Testis (tissue), 2 donors: ENCODE results near the gene HLF.

ENCODE experiments used
- CTCF ChIP-seq, 3 experiments: fragments of 450-650 bp in 2 of 3; fragments of 200-600 bp in 1 of 3; sonication (generic) in 1 of 3; IDR thresholded peaks; one replicate each; pipeline ENCODE4 v1.5.1; 2016 to 2019; ENCODE audit warnings: antibody characterized with exemption in 3 of 3, mild to moderate bottlenecking in 2 of 3, moderate library complexity in 1 of 3
- POLR2A ChIP-seq: fragments of 450-650 bp; IDR thresholded peaks from one replicate; pipeline ENCODE4 v1.6.1; 2017; ENCODE audit warnings: antibody characterized with exemption, mild to moderate bottlenecking, moderate library complexity

GRCh38 chr17:55242476-55242875 lies 22.3 kb upstream of the HLF start:
- no peak for TF ChIP-seq POLR2A
- TF ChIP-seq CTCF (IDR thresholded peaks at IDR 0.05): no peak
